ENCODE results near the gene ONECUT1.

- TF ChIP-seq CTCF (IDR thresholded peaks at IDR 0.05) (no peak), POLR2AphosphoS5 (IDR thresholded peaks at IDR 0.05) (no peak), POLR2A (IDR thresholded peaks at IDR 0.05) (no peak), EP300 (IDR thresholded peaks at IDR 0.05) (no peak)
Observed at GRCh38 chr15:52738311-52738710, 51.8 kb downstream of the ONECUT1 start.

Measured in sigmoid colon (tissue), 4 donors.